Suprapubic skin (tissue), 4 donors: ENCODE results near the gene CAMTA1. TPM values are rescaled to one million over a fixed set of nuclear protein-coding genes. Genes with fewer than 3 reads are reported as not detected.

Source experiments
- DNase-seq, 2 donors: peaks; one replicate each; pipeline ENCODE4 v3.0.0-alpha.2; 2019; ENCODE audit warnings: low spot score in 2 of 2
- H3K27ac ChIP-seq: fragments of 200-600 bp; sonication (generic); one replicate; pipeline ENCODE4 v1.5.1; 2019
- H3K27me3 ChIP-seq: fragments of 200-600 bp; sonication (generic); one replicate; pipeline ENCODE4 v1.5.1; 2019
- H3K36me3 ChIP-seq: fragments of 200-600 bp; sonication (generic); one replicate; pipeline ENCODE4 v1.5.1; 2019
- H3K4me1 ChIP-seq: fragments of 200-600 bp; sonication (generic); one replicate; pipeline ENCODE4 v1.5.1; 2019
- H3K4me3 ChIP-seq: fragments of 200-600 bp; sonication (generic); one replicate; pipeline ENCODE4 v1.5.1; 2019; ENCODE audit warnings: mild to moderate bottlenecking
- H3K9me3 ChIP-seq: fragments of 200-600 bp; sonication (generic); one replicate; pipeline ENCODE4 v1.5.1; 2019
- CTCF ChIP-seq, 2 donors: fragments of 200-600 bp in 1 of 2; fragments of 450-650 bp in 1 of 2; sonication (generic) in 1 of 2; IDR thresholded peaks; one replicate each; pipeline ENCODE4 v1.5.1; 2016 to 2019; ENCODE audit warnings: antibody characterized with exemption in 2 of 2, mild to moderate bottlenecking in 1 of 2, moderate library complexity in 1 of 2
- EP300 ChIP-seq: sonication (generic); formaldehyde crosslinking; IDR thresholded peaks from one replicate; pipeline ENCODE4 v1.6.1; 2017; ENCODE audit warnings: antibody characterized with exemption
- POLR2A ChIP-seq, 2 donors: fragments of 450-650 bp; IDR thresholded peaks; one replicate each; pipeline ENCODE4 v1.6.1; 2017; ENCODE audit warnings: antibody characterized with exemption in 2 of 2, mild to moderate bottlenecking in 2 of 2, moderate library complexity in 2 of 2
- POLR2AphosphoS5 ChIP-seq, 3 donors: sonication (generic); formaldehyde crosslinking; IDR thresholded peaks; one replicate each; pipeline ENCODE4 v1.6.1; 2017; ENCODE audit warnings: antibody characterized with exemption in 3 of 3
- WGBS: methylation state at CpG from one replicate; pipeline ENCODE4 v1.1.5; 2018; 5-methylcytosine and 5-hydroxymethylcytosine counted together
- total RNA-seq, 4 donors: library from RNA; depleted of rRNA; stranded (reverse); fragments of >200 nt; gene quantifications; one replicate each; pipeline ENCODE4 v1.1.0, GENCODE V29; 2016

Gene CAMTA1
- total RNA-seq, 4 donors from 2014 or later, result 40.4 to 54.1 (median 46.6) TPM

GRCh38 chr1:7401814-7402547, 616.7 kb downstream of the CAMTA1 start:
- Histone ChIP-seq H3K9me3 (no peaks in the 10 kb centered on the region), H3K36me3 (no peaks in the 10 kb centered on the region), H3K4me1 (no peaks in the 10 kb centered on the region), H3K27ac (no peak overlapping the region), H3K27me3 (no peaks in the 10 kb centered on the region), H3K4me3 (no peak overlapping the region)
- peak; percentile 15 to 40 for DNase-seq
- WGBS, result 65% methylated on average over 4 of the region's 4 CpGs
- TF ChIP-seq EP300 (no peak), CTCF (IDR thresholded peaks at IDR 0.05) (no peak), POLR2A (IDR thresholded peaks at IDR 0.05) (no peak), POLR2AphosphoS5 (IDR thresholded peaks at IDR 0.05) (no peak)

GRCh38 chr1:7402548-7402850, 617.2 kb downstream of the CAMTA1 start:
- peak; percentile 8 to 21 for DNase-seq
- Histone ChIP-seq H3K36me3 (no peaks in the 10 kb centered on the region), H3K4me3 (no peak overlapping the region), H3K9me3 (no peaks in the 10 kb centered on the region), H3K27me3 (no peaks in the 10 kb centered on the region), H3K4me1 (no peaks in the 10 kb centered on the region), H3K27ac (no peak overlapping the region)
- 82% methylated on average over 2 of the region's 2 CpGs for WGBS
- no peak for TF ChIP-seq CTCF (IDR thresholded peaks at IDR 0.05)
- no peak for TF ChIP-seq POLR2A (IDR thresholded peaks at IDR 0.05)
- TF ChIP-seq EP300, result no peak
- TF ChIP-seq POLR2AphosphoS5 (IDR thresholded peaks at IDR 0.05), result no peak

- no peaks in the 10 kb centered on the region for H3K4me1 ChIP-seq
- no peak overlapping the region for H3K4me3 ChIP-seq
- H3K36me3 ChIP-seq, result no peaks in the 10 kb centered on the region
- no peak overlapping the region for H3K27ac ChIP-seq
- TF ChIP-seq POLR2A (IDR thresholded peaks at IDR 0.05) (no peak), POLR2AphosphoS5 (IDR thresholded peaks at IDR 0.05) (no peak), EP300 (no peak), CTCF (IDR thresholded peaks at IDR 0.05) (no peak)
- H3K9me3 ChIP-seq, result no peaks in the 10 kb centered on the region
- peak; percentile 37 to 47 for DNase-seq
- WGBS, result 91% methylated on average over 9 of the region's 12 CpGs
- H3K27me3 ChIP-seq, result no peaks in the 10 kb centered on the region
These were observed 618.2 kb downstream of the CAMTA1 start for GRCh38 chr1:7403265-7404045.

- Histone ChIP-seq H3K27me3 (no peaks in the 10 kb centered on the region), H3K36me3 (no peaks in the 10 kb centered on the region), H3K9me3 (no peaks in the 10 kb centered on the region), H3K4me3 (no peak overlapping the region), H3K4me1 (no peaks in the 10 kb centered on the region), H3K27ac (no peak overlapping the region)
- 89% methylated on average over 16 of the region's 18 CpGs for WGBS
- TF ChIP-seq EP300 (no peak), CTCF (IDR thresholded peaks at IDR 0.05) (no peak), POLR2AphosphoS5 (IDR thresholded peaks at IDR 0.05) (no peak), POLR2A (IDR thresholded peaks at IDR 0.05) (no peak)
- DNase-seq, result peak; percentile 48 to 53
These were observed 618.9 kb downstream of the CAMTA1 start for GRCh38 chr1:7404046-7404742.
